ENCODE results near the gene ZNF350. TPM values are rescaled to one million over a fixed set of nuclear protein-coding genes. Genes with fewer than 3 reads are reported as not detected.
"Not testable (repeated sequence)": the region's sequence is repeated elsewhere in the genome, so short reads cannot be mapped to it uniquely, and the experiment has no call there.

ZNF350 gene
- total and polyA plus RNA-seq, 2 experiments from 2014 or later, result 9.2 to 10.4 TPM

- no peak overlapping the region for H3K4me3 ChIP-seq
- TF ChIP-seq, protein P1, sequence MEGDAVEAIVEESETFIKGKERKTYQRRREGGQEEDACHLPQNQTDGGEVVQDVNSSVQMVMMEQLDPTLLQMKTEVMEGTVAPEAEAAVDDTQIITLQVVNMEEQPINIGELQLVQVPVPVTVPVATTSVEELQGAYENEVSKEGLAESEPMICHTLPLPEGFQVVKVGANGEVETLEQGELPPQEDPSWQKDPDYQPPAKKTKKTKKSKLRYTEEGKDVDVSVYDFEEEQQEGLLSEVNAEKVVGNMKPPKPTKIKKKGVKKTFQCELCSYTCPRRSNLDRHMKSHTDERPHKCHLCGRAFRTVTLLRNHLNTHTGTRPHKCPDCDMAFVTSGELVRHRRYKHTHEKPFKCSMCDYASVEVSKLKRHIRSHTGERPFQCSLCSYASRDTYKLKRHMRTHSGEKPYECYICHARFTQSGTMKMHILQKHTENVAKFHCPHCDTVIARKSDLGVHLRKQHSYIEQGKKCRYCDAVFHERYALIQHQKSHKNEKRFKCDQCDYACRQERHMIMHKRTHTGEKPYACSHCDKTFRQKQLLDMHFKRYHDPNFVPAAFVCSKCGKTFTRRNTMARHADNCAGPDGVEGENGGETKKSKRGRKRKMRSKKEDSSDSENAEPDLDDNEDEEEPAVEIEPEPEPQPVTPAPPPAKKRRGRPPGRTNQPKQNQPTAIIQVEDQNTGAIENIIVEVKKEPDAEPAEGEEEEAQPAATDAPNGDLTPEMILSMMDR (IDR thresholded peaks at IDR 0.05; ENCODE audit: low read depth, low read length), result no peak
- H3K27ac ChIP-seq, result no peak overlapping the region
- H3K36me3 ChIP-seq, result peaks cover 13% of the 10 kb centered on the region
- DNase-seq (ENCODE audit: low read depth in 1 of 2, low spot score in 1 of 2), result no peak
- no peaks in the 10 kb centered on the region for H3K27me3 ChIP-seq
- H3K9me3 ChIP-seq (ENCODE audit: low read depth), result peaks cover 4% of the 10 kb centered on the region
- no peaks in the 10 kb centered on the region for H3K4me1 ChIP-seq (ENCODE audit: low read depth)
These were observed 9.3 kb downstream of the ZNF350 start for GRCh38 chr19:51977346-51977745.

- H3K4me3 ChIP-seq, result no peak overlapping the region
- DNase-seq (ENCODE audit: low read depth in 1 of 2, low spot score in 1 of 2), result no peak
- TF ChIP-seq, protein P1 (IDR thresholded peaks at IDR 0.05; ENCODE audit: low read depth, low read length), result no peak
- no peaks in the 10 kb centered on the region for H3K4me1 ChIP-seq (ENCODE audit: low read depth)
- peaks cover 4% of the 10 kb centered on the region for H3K9me3 ChIP-seq (ENCODE audit: low read depth)
- no peak overlapping the region for H3K27ac ChIP-seq
- peaks cover 14% of the 10 kb centered on the region for H3K36me3 ChIP-seq
- H3K27me3 ChIP-seq, result no peaks in the 10 kb centered on the region
These were observed 9.8 kb downstream of the ZNF350 start for GRCh38 chr19:51976852-51977251.

GRCh38 chr19:51975787-51976186 is 10.9 kb downstream of the ZNF350 start:
- not testable (repeated sequence) for H3K27ac ChIP-seq; H3K27me3 ChIP-seq; H3K4me1 ChIP-seq (ENCODE audit: low read depth); DNase-seq (ENCODE audit: low read depth in 1 of 2, low spot score in 1 of 2); H3K4me3 ChIP-seq; H3K9me3 ChIP-seq (ENCODE audit: low read depth)
- peaks cover 14% of the 10 kb centered on the region for H3K36me3 ChIP-seq

DNA sequence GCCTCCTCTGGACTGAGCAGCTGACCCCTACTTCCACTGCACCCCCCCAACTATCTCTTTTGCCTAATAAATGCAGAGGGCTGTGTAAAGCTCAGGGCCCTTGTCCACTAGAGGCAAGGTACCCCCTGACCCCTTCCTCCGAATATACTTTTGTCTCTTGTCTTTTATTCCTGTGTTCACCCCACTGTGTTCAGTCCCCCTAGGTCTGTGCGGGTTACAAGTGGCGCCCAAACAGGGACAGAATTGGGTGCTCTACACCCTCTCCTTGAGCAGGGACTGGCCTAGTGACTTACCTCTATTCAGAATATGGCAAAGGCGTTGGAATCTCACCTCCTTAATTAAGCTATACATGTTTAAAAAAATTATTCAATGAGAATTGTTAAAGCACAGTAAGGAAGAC is 15.0 kb downstream of the ZNF350 start:
- H3K27me3 ChIP-seq, result no peaks in the 10 kb centered on the region
- H3K9me3 ChIP-seq (ENCODE audit: low read depth), result peaks cover 4% of the 10 kb centered on the region
- no peak overlapping the region for H3K27ac ChIP-seq
- no peak overlapping the region for H3K4me3 ChIP-seq
- no peaks in the 10 kb centered on the region for H3K4me1 ChIP-seq (ENCODE audit: low read depth)
- peak in 1 of 2 donors; percentile 22 for DNase-seq (ENCODE audit: low read depth in 1 of 2, low spot score in 1 of 2)
- TF ChIP-seq, protein P1 (IDR thresholded peaks at IDR 0.05; ENCODE audit: low read depth, low read length), result no peak
- H3K36me3 ChIP-seq, result peaks cover 31% of the 10 kb centered on the region

- no peaks in the 10 kb centered on the region for H3K4me1 ChIP-seq (ENCODE audit: low read depth)
- TF ChIP-seq, protein P1 (IDR thresholded peaks at IDR 0.05; ENCODE audit: low read depth, low read length), result no peak
- H3K9me3 ChIP-seq (ENCODE audit: low read depth), result peaks cover 4% of the 10 kb centered on the region
- no peak overlapping the region for H3K27ac ChIP-seq
- no peak overlapping the region for H3K4me3 ChIP-seq
- no peaks in the 10 kb centered on the region for H3K27me3 ChIP-seq
- H3K36me3 ChIP-seq, result peaks cover 40% of the 10 kb centered on the region
- no peak for DNase-seq (ENCODE audit: low read depth in 1 of 2, low spot score in 1 of 2)
These were observed 15.9 kb downstream of the ZNF350 start for GRCh38 chr19:51970718-51971117.

GRCh38 chr19:51965583-51965982 is 21.1 kb downstream of the ZNF350 start:
- Histone ChIP-seq H3K27ac (no peak overlapping the region), H3K27me3 (no peaks in the 10 kb centered on the region), H3K4me1 (ENCODE audit: low read depth) (peaks cover 9% of the 10 kb centered on the region), H3K36me3 (peaks cover 36% of the 10 kb centered on the region), H3K9me3 (ENCODE audit: low read depth) (no peaks in the 10 kb centered on the region), H3K4me3 (no peak overlapping the region)
- DNase-seq (ENCODE audit: low read depth in 1 of 2, low spot score in 1 of 2), result no peak
- TF ChIP-seq, protein P1 (IDR thresholded peaks at IDR 0.05; ENCODE audit: low read depth, low read length), result no peak

DNA sequence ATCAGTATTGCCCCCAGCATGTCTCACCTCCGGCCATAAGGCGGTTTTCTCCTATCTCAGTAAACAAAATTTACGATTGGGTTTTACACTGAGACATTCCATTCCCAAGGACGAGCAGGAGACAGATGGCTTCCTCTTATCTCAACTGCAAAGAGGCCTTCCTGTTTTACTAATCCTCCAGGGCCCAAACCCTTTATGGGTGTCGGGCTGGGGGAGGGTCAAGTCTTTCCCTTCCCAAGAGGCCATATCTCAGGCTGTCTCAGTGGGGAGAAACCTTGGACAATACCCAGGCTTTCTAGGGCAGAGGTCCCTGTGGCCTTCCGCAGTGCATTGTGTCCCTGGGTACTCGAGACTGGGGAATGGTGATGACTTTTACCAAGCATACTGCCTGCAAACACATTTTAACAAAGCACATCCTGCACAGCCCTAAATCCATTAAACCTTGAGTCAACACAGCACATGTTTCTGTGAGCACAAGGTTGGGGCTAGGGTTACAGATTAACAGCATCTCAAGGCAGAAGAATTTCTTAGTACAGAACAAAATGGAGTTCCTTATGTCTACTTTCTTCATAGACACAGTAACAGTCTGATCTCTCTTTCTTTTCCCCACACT is 25.9 kb downstream of the ZNF350 start:
- peak; percentile 46 to 52 for DNase-seq (ENCODE audit: low read depth in 1 of 2, low spot score in 1 of 2)
- not testable (repeated sequence) for H3K36me3 ChIP-seq; H3K27me3 ChIP-seq; H3K9me3 ChIP-seq (ENCODE audit: low read depth); H3K4me3 ChIP-seq
- Histone ChIP-seq H3K27ac (peak overlapping the region; percentile 89), H3K4me1 (ENCODE audit: low read depth) (peaks cover 16% of the 10 kb centered on the region)
